ENCODE data around the gene RHOT2.

DNA sequence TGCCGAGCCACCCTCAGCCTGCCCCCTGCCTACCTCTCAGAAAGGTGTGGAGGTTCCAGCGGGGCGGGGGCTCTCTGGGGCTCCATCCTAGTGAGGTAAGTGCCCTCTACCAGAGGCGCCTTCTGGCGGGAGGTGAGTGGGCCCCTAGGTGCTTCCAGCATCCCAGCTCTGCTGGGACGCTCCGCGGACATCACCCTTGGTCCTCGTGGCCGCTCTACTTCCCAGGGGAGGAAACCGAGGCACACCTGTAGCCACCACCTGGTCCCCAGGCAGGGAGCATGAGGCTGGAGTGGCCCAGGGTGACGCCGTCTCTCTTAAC, 24.9 kb upstream of the RHOT2 start:
- TF ChIP-seq GATA2 (IDR thresholded peaks at IDR 0.05; ENCODE audit: low read depth, low read length) (no peak), GATA3 (IDR thresholded peaks at IDR 0.05; ENCODE audit: low read depth, low read length) (no peak)
